Choroid plexus epithelial cell (primary cell): ENCODE measurements around the gene KLHL26.

Source experiments
- DNase-seq: peaks from one replicate; pipeline ENCODE4 v3.0.0-alpha.2; 2010; ENCODE audit warnings: low read depth
- H3K4me3 ChIP-seq: 2 replicates; pipeline ENCODE4 v1.5.1; 2011; ENCODE audit warnings: low read depth, mild to moderate bottlenecking, control low read depth, low read length, moderate library complexity
- CTCF ChIP-seq: conservative IDR thresholded peaks from 2 replicates; pipeline ENCODE4 v1.5.1; 2011; ENCODE audit warnings: low read depth, mild to moderate bottlenecking, control low read depth, inconsistent platforms, low read length, moderate library complexity

KLHL26 gene

GRCh38 chr19:18658366-18658855 lies 21.6 kb downstream of the KLHL26 start:
- no peak overlapping the region for H3K4me3 ChIP-seq
- TF ChIP-seq CTCF, result no peak
- DNase-seq, result no peak

- no peak overlapping the region for H3K4me3 ChIP-seq
- TF ChIP-seq CTCF, result no peak
- DNase-seq, result no peak
Measured at GRCh38 chr19:18659281-18660050, 22.6 kb downstream of the KLHL26 start.

GRCh38 chr19:18660051-18660910 lies 23.5 kb downstream of the KLHL26 start:
- DNase-seq, result peak; percentile 25
- no peak for TF ChIP-seq CTCF

GRCh38 chr19:18660939-18661670 lies 24.3 kb downstream of the KLHL26 start:
- TF ChIP-seq CTCF, result no peak
- H3K4me3 ChIP-seq, result no peak overlapping the region
- DNase-seq, result no peak

More at GRCh38 chr19:18660051-18660910, 23.5 kb downstream of the KLHL26 start:
- no peak overlapping the region for H3K4me3 ChIP-seq

- no peak overlapping the region for H3K4me3 ChIP-seq
- no peak for DNase-seq
- no peak for TF ChIP-seq CTCF
Measured at GRCh38 chr19:18662972-18663732, 26.3 kb downstream of the KLHL26 start.

DNA sequence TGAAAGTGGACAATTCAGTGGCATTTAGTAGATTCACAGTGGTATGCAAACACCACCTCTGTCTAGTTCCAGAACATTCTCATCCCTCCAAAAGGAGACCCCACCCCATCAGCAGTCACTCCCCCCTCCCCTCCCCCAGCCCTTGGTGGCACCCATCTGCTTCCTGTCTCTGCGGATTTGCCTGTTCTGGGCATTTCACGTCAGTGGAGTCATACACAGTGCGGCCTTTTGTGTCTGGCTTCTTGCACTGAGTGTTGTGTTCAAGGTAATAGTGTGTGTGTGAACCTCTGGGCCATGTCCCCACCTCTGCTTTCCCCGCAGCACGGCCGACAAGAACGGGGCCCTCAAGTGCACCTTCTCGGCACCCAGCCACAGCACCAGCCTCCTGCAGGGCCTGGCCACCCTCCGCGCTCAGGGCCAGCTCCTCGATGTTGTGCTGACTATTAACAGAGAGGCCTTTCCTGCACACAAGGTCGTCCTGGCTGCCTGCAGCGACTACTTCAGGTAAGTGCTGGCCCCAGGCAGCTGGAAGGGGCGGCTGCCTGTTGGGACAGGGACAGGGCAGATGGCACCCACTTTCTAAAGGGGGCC lies 27.2 kb downstream of the KLHL26 start:
- TF ChIP-seq CTCF, result no peak
- H3K4me3 ChIP-seq, result no peak overlapping the region
- DNase-seq, result no peak
